HepG2 (cell line): ENCODE measurements around the gene TTC16. TPM values are rescaled to one million over a fixed set of nuclear protein-coding genes. Genes with fewer than 3 reads are reported as not detected.

Source experiments
- BCL3 ChIP-seq: sonication (generic); formaldehyde crosslinking; IDR thresholded peaks from 2 replicates; pipeline ENCODE4 v1.5.1; 2020; ENCODE audit warnings: mild to moderate bottlenecking, missing genetic modification reagents, moderate library complexity
- BRCA1 ChIP-seq: sonication (generic); formaldehyde crosslinking; IDR thresholded peaks from 2 replicates; pipeline ENCODE4 v1.4.0; 2020; ENCODE audit warnings: missing genetic modification reagents
- E2F1 ChIP-seq: sonication (generic); formaldehyde crosslinking; IDR thresholded peaks from 2 replicates; pipeline ENCODE4 v1.5.0; 2020; ENCODE audit warnings: missing genetic modification reagents
- ETV5 ChIP-seq: IDR thresholded peaks from 2 replicates; pipeline ENCODE4 v1.6.1; 2018; ENCODE audit warnings: missing biosample characterization, missing genetic modification reagents, inconsistent platforms, borderline replicate concordance
- FOXM1 ChIP-seq: sonication (generic); formaldehyde crosslinking; IDR thresholded peaks from 2 replicates; pipeline ENCODE4 v1.5.0; 2020; ENCODE audit warnings: missing genetic modification reagents
- HOXD1 ChIP-seq: sonication (generic); formaldehyde crosslinking; IDR thresholded peaks from 2 replicates; pipeline ENCODE4 v1.5.0; 2020; ENCODE audit warnings: missing genetic modification reagents
- MIER2 ChIP-seq: IDR thresholded peaks from 2 replicates; pipeline ENCODE4 v1.6.1; 2016; ENCODE audit warnings: missing biosample characterization, missing genetic modification reagents
- PHF20 ChIP-seq: sonication (generic); formaldehyde crosslinking; IDR thresholded peaks from 2 replicates; pipeline ENCODE4 v1.5.0; 2020; ENCODE audit warnings: mild to moderate bottlenecking, missing genetic modification reagents
- RFX5 ChIP-seq: IDR thresholded peaks from 2 replicates; pipeline ENCODE4 v1.6.1; 2011; ENCODE audit warnings: low read depth, low read length, improper control_type of control experiment
- RORA ChIP-seq: sonication (generic); formaldehyde crosslinking; IDR thresholded peaks from 2 replicates; pipeline ENCODE4 v1.5.0; 2020; ENCODE audit warnings: mild to moderate bottlenecking, missing genetic modification reagents, moderate library complexity
- TEAD2 ChIP-seq: sonication (generic); formaldehyde crosslinking; IDR thresholded peaks from 2 replicates; pipeline ENCODE4 v1.9.0; 2021; ENCODE audit warnings: missing genetic modification reagents
- ZNF18 ChIP-seq: sonication (generic); formaldehyde crosslinking; IDR thresholded peaks from 2 replicates; pipeline ENCODE4 v1.8.0; 2022; ENCODE audit warnings: mild to moderate bottlenecking, missing genetic modification reagents; ENCODE audit not compliant: insufficient replicate concordance
- ZNF276 ChIP-seq: sonication (generic); formaldehyde crosslinking; IDR thresholded peaks from 2 replicates; pipeline ENCODE4 v1.4.0; 2020; ENCODE audit warnings: mild to moderate bottlenecking, low read depth, missing genetic modification reagents
- ZNF337 ChIP-seq: sonication (generic); formaldehyde crosslinking; IDR thresholded peaks from 2 replicates; pipeline ENCODE4 v1.5.1; 2020; ENCODE audit warnings: missing genetic modification reagents, low read depth, mild to moderate bottlenecking, borderline replicate concordance
- ZNF33B ChIP-seq: sonication (generic); formaldehyde crosslinking; IDR thresholded peaks from 2 replicates; pipeline ENCODE4 v1.5.1; 2020; ENCODE audit warnings: mild to moderate bottlenecking, missing genetic modification reagents
- ZNF44 ChIP-seq: sonication (generic); formaldehyde crosslinking; IDR thresholded peaks from 2 replicates; pipeline ENCODE4 v1.5.1; 2020; ENCODE audit warnings: mild to moderate bottlenecking, missing genetic modification reagents
- ZNF574 ChIP-seq: sonication (generic); formaldehyde crosslinking; IDR thresholded peaks from 2 replicates; pipeline ENCODE4 v1.4.0; 2020; ENCODE audit warnings: missing genetic modification reagents
- ZNF580 ChIP-seq: IDR thresholded peaks from 2 replicates; pipeline ENCODE4 v1.6.1; 2016; ENCODE audit warnings: low read depth, borderline replicate concordance
- ZNF761 ChIP-seq: sonication (generic); formaldehyde crosslinking; conservative IDR thresholded peaks from 2 replicates; pipeline ENCODE4 v1.4.0; 2020; ENCODE audit warnings: mild to moderate bottlenecking, missing genetic modification reagents
- polyA plus RNA-seq, 8 experiments: library from polyadenylated mRNA; depleted of rRNA in 3 of 8; stranded (reverse) in 7 of 8; unstranded in 1 of 8; fragments of >200 nt; fragmentation: Illumina TruSeq in 4 of 8; extraction: Trizol in 4 of 8; gene quantifications; 2 replicates each; pipeline versions ENCODE4 v1.2.1 to v1.2.3, GENCODE V29; 2011 to 2016; ENCODE audit warnings: low read depth in 4 of 8, missing spikeins in 1 of 8, mixed read lengths in 1 of 8; ENCODE audit not compliant: insufficient read depth in 1 of 8
- total RNA-seq, 5 experiments: library from RNA; depleted of rRNA; stranded (reverse); fragments of >200 nt; fragmentation: Illumina TruSeq; extraction: Trizol; gene quantifications; 2 replicates each; pipeline ENCODE4 v1.2.3, GENCODE V29; 2016; ENCODE audit warnings: low read depth in 1 of 5

The TTC16 gene
- total and polyA plus RNA-seq, 2 of the 13 experiments (the other 11 are each of a cell fraction or from before 2014, with no cell fraction given) = not detected

GRCh38 chr9:127715470-127716337 is at the start of gene TTC16, which contains the start of gene PTRH1 (continued):
- TF ChIP-seq ZNF276 (no peak), BCL3 (CRISPR knock-in tag) (no peak; the same call in 1 of the 2 replicates), HOXD1 (CRISPR knock-in tag) (0 out of 2 replicates have a peak, but pooled peaks have one; percentile 67), ZNF44 (no peak; the same call in 1 of the 2 replicates), ZNF18 (CRISPR knock-in tag) (no peak), RORA (no peak), MIER2 (0 out of 2 replicates have a peak, but pooled peaks have one; percentile 7), FOXM1 (no peak), E2F1 (no peak), ZNF574 (peak; percentile 78), ZNF337 (no peak), BRCA1 (CRISPR knock-in tag) (no peak), ETV5 (peak; percentile 51; the same call in 1 of the 2 replicates), ZNF761 (CRISPR knock-in tag) (no peak; the same call in 1 of the 2 replicates), TEAD2 (CRISPR knock-in tag) (no peak), ZNF580 (CRISPR knock-in tag) (no peak; the same call in 1 of the 2 replicates), RFX5 (peak; percentile 81; the same call in 1 of the 2 replicates), ZNF33B (CRISPR knock-in tag) (0 out of 2 replicates have a peak, but pooled peaks have one; percentile 23), PHF20 (CRISPR knock-in tag) (peak; percentile 76)
